Left ventricle myocardium superior (tissue), 1 donor: Measurements from ENCODE around the gene RAB44. TPM values are rescaled to one million over a fixed set of nuclear protein-coding genes. Genes with fewer than 3 reads are reported as not detected.
A peak's percentile ranks its signal among the peaks of the same experiment; 100 is the strongest.

ENCODE experiments used
- ATAC-seq: fragments of 200-7000 bp; cut with Tn5 transposase; one replicate; pipeline ENCODE4 v1.9.1; 2020; ENCODE audit warnings: mild to moderate bottlenecking, moderate library complexity
- DNase-seq: peaks from one replicate; pipeline ENCODE4 v3.0.0-alpha.2; 2020
- intact Hi-C: fragments of 100-400 bp; cut with micrococcal nuclease; formaldehyde crosslinking; loops from one replicate; pipeline ENCODE4 v1.11.0; 2022
- total RNA-seq: library from RNA; stranded (reverse); fragmentation: NEBNext Ultra II Directional; extraction: Animal tissue kit (Norgen Biotek cat#: 25700); gene quantifications from one replicate; pipeline ENCODE4 v1.2.1, GENCODE V29; 2021
- donor health status: DM: no; HTN: yes; CAD: no; lungs with severe emphysema.

Gene RAB44
- total RNA-seq, 1 donor from 2014 or later = 0.07 TPM

DNA sequence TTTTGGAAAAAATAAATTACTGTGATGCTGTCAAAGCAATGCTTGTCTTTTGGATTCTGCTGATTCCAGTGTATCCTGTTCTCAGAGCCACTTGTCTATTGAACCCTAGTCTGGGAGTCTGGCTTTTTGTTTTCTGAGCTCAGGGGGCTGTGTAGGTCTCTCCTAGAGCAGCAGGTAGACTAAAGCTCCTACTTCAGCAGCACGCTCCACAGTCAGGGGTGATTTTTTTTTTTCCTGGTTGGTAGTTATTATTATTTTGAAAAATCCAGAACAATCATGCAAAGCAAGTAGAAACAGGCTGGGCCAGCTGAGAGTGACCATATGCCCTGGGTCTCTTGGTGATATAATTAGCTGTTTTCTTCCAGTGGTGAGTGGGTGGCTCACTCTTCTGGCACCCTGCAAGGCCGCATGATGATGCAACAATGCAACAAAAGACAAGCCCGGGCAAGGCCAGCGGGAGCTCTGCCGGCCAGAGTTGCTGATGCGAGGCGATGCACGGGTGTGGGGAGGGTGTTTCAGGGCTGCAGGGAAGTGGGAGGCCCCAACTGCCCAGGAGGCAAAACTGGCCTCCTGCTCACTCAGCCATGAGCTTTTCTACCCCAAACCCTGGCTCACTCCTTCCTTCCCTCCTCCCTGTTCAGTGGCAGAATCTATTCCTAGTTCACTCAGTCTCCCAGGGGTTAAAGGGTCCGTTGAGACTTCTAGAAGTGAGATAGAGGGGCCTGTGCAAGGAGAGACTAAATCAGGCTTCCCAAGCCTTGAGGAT, 30.6 kb upstream of the RAB44 start:
- ATAC-seq (peak; percentile 93), DNase-seq (peak; percentile 84)
- intact Hi-C loops = no loop called here

DNA sequence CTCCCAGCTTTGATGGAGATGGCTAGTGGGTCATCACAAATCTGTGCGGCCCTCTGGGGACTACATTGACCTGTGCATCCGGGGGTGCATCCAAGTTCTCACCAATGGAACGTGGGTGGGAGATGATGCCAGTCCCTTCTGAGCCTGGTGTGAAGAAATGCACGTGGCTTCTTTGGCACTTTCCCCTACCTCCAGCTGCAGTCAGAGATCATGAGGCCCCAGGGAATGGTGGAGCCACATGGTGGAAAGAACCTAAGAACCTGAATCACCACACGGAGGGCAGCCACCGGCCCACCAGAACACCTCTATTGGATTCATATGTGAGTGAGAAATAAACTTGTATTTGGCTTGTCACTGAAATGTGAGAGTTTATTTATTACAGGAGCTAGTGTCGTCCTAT, 29.0 kb upstream of the RAB44 start:
- intact Hi-C loops = no loop called here
- ATAC-seq = no peak
- no peak for DNase-seq

DNA sequence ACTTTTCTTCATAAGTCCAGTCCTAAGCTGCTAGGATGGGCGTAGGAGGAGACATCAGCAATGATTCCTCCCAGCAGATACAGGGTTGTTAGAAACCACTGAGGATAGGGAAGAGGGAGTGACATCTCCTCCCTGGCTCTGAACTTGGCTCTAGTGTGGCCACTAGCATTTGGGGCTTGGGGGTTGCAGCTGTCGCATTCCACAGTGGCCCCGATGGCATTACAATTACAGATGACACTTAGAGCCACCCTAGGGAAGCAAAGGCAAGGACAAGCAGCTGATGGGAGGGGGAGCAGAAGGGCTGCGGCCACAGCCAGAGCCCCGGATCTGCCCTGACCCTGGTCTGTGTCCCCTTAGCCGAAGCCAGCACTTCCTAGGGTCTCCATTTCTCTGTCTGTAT, 28.6 kb upstream of the RAB44 start:
- DNase-seq (no peak), ATAC-seq (no peak)
- intact Hi-C loops = no loop called here

DNA sequence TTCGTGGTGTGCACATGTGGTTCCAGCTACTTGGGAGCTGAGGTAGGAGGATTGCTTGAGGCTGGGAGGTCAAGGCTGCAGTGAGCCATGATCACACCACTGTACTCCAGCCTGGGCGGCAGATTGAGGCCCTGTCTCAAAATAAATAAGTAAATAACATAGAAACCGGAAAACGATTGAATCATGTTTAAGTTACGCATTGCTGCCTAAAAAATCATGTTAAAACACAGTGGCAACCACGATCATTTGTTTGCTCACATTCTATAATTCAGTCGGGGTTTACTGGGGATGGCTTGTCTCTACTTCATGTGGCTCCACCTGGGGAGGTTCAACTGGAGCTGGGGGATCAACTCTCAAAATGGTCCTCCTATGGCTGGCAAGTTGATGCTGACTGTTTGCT, 27.4 kb upstream of the RAB44 start:
- intact Hi-C loops = no loop called here
- DNase-seq = no peak
- no peak for ATAC-seq

DNA sequence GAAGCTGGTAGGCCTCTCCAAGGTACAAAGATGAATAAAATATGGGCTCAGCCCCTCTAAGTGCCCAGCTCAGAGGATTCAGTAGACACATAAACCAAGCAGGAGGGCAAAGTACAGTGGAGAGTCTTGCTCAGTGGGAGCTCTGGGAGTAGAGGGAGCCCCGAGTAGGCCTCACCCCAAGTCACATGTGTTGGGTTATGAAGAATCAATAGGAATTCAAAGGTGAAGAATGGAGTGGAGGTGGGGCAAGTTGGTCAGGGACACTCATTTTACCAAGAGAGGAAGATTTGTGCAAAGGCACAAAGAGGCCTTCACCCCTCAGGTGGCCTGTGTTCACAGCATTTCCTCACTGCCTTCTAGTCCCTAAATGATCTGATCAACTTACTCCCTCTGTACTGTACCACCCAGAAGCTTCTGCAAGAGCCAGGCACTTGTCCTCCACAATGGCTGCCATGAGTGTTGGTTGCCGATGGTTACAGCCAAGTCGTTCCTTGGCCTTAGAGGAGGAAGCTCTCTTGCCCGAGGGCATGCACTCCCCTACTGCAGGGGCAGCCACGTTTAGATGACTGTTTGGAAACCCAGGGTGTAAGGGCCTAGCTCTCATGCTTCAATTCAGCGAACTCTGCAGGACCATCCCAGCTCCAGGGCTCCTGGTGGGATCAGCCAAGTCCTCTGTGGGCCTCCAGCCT, 25.8 kb upstream of the RAB44 start:
- ATAC-seq = no peak
- intact Hi-C loops = no loop called here
- no peak for DNase-seq

DNA sequence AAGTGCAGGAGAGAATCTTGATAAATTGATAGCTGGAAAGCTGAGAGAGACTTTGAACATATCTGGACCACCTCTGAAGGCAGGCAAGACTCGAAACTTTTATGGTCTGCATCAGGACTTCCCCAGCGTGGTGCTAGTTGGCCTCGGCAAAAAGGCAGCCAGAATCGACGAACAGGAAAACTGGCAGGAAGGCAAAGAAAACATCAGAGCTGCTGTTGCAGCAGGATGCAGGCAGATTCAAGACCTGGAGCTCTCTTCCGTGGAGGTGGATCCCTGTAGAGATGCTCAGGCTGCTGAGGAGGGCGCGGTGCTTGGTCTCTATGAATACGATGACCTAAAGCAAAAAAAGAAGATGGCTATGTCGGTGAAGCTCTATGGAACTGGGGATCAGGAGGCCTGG, 23.7 kb upstream of the RAB44 start:
- intact Hi-C loops = no loop called here
- no peak for ATAC-seq
- DNase-seq = no peak

DNA sequence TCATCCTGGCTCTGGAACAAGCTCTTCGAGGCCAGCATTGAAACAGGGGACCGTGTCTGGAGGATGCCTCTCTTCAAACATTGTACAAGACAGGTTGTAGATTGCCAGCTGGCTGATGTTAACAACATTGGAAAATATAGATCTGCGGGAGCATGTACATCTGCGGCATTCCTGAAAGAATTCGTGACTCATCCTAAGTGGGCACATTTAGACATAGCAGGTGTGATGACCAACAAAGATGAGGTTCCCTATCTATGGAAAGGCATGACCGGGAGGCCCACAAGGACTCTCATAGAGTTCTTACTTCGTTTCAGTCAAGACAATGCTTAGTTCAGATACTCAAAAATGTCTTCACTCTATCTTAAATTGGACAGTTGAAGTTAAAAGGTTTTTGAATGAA, 22.7 kb upstream of the RAB44 start:
- ATAC-seq = no peak
- DNase-seq = no peak
- intact Hi-C loops = no loop called here

DNA sequence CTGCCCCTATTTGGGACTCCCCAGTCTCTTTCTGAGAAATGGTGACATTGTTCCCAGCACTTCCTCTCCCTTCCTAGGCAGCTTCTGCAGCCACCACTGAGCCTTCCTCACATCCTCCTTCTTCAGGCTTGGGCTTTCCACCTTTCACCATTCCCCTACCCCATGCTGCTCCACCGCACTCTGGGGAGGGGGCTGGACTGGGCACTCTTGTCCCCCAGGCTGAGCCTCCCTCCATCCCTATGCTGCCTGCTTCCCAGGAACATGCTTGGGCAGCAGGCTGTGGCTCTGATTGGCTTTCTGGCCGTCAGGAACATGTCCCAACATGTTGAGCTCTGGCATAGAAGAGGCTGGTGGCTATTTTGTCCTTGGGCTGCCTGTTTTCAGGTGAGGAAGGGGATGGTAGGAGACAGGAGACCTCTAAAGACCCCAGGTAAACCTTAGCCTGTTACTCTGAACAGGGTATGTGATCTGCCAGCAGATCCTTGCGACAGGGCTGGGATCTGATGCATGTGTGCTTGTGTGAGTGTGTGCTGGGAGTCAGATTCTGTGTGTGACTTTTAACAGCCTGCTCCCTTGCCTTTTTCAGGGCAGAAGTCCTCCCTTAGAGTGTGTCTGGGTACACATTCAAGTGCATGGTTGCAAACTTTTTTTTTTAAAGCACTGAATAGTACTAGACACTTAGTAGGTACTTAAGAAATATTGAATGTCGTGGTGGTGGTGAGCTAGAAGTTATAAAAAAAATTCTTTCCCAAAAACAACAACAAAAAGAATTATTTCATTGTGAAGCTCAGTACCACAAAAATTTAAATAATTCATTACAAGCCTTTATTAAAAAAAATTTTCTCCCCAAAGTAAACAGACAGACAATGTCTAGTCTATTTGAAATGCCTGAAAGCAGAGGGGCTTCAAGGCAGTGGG, 21.2 kb upstream of the RAB44 start:
- ATAC-seq = no peak
- intact Hi-C loops = no loop called here
- no peak for DNase-seq

DNA sequence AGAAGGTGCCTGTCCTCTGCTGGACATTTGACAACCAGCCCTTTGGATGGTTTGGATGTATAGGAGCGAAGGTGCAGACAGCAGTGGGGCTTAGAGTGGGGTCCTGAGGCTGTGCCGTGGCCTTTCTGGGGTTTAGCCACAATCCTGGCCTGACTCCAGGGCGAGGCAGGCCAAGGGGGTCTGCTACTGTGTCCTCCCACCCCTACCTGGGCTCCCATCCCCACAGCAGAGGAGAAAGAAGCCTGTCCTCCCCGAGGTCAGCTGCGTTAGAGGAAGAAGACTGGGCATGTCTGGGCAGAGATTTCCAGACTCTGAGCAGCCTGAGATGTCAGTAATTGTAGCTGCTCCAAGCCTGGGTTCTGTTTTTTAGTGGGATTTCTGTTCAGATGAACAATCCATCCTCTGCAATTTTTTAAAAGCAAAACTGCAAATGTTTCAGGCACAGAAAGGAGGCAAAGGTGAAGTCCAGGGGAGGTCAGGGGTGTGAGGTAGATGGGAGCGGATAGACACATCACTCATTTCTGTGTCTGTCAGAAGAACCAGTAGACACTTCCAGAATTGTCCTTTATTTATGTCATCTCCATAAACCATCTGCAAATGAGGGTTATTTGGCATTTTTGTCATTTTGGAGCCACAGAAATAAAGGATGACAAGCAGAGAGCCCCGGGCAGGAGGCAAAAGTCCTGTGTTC, 20.4 kb upstream of the RAB44 start:
- intact Hi-C loops = no loop called here
- ATAC-seq (no peak), DNase-seq (no peak)

DNA sequence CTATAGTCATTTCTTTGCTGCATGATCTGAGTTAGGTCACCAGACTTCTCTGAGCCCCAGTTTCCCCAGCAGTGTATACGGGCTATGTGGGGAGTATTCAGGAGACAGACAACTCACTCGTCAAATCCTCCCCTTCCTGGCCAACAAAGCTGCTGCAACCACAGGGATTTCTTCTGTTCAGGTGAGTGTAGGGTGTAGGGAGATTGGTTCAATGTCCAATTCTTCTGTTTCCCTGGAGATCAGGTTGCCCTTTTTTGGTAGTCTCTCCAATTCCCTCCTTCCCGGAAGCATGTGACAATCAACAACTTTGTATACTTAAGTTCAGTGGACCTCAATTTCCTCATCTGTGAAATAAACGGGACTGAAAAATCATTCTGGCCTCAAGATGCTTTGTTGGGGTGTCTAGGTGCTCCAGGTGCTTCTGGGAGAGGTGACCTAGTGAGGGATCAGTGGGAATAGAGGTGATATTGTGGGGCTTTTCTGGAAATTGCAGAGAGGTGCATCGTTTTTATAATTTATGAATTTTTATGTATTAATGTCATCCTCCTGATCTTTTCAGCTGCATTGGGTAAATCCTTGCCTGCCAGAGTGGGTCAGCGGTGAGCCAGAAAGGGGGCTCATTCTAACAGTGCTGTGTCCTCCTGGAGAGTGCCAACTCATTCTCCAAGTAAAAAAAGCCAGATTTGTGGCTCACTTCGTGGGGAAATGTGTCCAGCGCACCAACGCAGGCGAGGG, 19.7 kb upstream of the RAB44 start:
- intact Hi-C loops = no loop called here
- ATAC-seq = no peak
- no peak for DNase-seq

DNA sequence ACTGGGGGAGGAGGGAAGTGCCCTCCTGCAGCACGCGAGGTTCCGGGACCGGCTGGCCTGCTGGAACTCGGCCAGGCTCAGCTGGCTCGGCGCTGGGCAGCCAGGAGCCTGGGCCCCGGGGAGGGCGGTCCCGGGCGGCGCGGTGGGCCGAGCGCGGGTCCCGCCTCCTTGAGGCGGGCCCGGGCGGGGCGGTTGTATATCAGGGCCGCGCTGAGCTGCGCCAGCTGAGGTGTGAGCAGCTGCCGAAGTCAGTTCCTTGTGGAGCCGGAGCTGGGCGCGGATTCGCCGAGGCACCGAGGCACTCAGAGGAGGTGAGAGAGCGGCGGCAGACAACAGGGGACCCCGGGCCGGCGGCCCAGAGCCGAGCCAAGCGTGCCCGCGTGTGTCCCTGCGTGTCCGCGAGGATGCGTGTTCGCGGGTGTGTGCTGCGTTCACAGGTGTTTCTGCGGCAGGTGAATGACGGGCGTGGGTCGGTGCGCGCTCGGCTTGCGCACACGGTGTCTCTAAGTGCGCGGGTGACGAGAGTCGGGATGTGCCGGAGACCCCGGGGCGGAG, 19.1 kb upstream of the RAB44 start, which contains the start of gene CDKN1A:
TSS of gene CDKN1A (plus strand) at position 227 of the 555 bp plus-strand sequence. CDS start 5,388 bp downstream, outside the sequence.
- DNase-seq (peak; percentile 96), ATAC-seq (peak; percentile 84)
- intact Hi-C loops = no loop called here

DNA sequence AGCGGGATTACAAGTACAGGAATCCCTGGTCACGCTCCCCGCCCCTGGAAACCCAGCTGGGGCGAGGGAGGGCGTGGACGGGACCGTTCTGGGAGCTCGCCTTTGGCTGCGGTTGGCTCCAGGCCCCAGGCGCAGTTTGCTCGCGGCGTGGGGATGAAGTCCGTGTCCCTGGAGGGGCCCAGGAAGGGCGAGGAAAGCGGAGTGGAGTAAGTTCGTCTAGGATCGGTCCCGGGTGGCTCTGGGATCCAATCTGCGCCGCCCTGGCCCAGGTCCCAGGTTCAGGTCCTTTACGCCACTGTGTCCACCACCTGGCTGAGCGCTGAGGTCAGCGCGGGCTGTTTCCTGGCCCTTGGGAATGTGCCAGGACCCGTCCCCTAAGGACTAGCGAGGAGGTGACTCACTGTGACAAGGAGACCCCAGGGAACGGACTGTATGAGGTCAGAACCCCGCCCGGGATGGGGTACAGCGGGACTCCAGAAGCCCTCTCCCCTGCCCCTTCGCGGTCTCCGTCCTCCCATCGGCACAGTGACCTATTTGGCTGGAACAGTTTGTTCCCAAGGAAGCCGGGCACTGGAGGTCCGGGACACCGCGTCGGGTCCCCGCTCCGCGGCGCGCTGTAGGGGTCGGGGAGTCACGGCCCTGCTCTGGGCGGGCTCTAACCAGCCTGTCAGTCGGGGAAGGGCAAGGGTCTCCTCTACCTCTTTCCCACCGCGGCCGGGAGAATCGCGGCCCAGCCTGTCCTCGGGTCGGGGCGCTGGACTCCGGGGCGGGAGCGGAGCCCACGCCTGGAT, 18.4 kb upstream of the RAB44 start:
- ATAC-seq (peak; percentile 60), DNase-seq (peak; percentile 84)
- intact Hi-C loops = no loop called here

DNA sequence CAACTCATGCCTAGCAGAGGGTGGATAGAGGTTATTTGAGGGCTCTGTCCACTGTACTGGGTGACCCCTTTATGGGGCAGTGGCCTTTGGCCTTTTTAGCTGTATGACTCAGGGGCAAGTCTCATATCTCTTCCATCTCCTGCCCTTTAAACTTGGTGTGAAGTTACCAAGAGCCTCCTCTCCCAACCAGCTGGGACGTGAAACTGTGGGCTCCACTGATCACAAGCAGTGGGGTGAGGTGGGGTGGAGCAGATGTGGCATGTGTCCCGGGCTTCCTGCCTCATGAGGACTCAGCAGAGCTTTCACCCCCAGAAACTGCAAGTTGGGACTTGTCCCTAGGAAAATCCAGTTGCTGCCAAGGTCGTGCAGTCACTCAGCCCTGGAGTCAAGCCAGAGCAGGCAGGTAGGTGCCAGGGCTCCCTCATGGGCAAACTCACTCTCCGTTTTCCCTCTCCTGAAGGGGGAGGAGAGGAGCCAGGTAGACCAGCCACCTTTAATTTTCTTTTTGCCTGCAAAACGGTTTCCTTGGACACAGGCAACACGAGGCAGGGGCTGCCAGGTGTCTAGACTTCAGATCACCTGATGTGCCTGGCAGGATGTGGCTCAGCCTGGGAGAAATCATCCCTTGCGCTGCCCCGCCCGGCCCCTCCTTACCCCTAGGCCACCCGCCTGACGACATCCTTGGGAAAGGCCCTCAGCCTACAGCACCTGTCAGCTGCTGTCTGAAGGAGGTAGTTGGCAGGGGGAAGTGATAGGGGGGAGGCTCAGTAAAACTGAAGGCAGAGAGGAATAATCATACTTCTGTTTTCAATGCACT, 15.1 kb upstream of the RAB44 start:
- intact Hi-C loops = no loop called here
- DNase-seq (peak; percentile 74), ATAC-seq (no peak)

DNA sequence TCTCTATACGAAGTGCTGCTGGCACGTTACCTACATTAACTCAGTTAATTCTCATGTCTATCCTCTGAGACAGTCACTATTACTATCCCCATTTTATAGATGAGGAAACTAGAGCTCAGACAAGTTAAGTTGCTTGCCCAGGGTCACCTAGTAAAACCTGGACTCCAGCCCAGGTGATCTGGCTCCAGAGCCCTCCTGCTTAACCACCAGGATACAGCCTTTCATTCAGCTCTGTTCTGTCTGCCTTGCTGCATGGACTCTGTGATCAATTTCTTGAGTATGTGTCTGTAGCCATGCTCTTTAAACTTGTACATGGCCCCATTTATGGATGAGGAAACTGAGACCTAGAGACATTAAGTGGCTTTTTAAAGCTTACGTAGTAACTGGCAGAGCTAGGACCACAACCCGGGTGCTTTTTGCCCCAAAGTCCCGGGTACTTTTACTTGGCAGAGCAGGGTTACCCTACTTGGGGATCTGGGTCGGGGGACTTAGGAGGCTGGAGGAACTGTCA, 14.4 kb upstream of the RAB44 start:
- intact Hi-C loops = no loop called here
- ATAC-seq (no peak), DNase-seq (no peak)

DNA sequence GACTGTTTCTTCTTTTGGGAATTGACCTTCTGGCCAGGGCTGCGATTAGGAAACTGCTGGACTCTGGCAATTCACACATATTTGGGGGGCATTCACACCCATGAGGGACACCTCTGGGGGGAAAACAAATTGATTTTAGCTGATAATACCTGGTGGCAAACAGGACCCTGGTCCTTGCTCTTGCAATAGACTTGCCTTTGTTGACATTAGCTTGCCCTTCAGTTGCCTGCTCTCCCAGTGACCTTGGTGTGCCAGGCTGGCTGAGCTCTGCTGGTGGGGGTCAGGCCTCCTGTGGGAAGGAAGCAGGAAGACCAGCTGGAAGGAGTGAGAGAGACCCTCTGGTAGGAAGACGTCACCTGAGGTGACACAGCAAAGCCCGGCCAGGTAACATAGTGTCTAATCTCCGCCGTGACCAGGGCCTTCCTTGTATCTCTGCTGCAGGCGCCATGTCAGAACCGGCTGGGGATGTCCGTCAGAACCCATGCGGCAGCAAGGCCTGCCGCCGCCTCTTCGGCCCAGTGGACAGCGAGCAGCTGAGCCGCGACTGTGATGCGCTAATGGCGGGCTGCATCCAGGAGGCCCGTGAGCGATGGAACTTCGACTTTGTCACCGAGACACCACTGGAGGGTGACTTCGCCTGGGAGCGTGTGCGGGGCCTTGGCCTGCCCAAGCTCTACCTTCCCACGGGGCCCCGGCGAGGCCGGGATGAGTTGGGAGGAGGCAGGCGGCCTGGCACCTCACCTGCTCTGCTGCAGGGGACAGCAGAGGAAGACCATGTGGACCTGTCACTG, 13.8 kb upstream of the RAB44 start:
- intact Hi-C loops = no loop called here
- DNase-seq = no peak
- no peak for ATAC-seq

DNA sequence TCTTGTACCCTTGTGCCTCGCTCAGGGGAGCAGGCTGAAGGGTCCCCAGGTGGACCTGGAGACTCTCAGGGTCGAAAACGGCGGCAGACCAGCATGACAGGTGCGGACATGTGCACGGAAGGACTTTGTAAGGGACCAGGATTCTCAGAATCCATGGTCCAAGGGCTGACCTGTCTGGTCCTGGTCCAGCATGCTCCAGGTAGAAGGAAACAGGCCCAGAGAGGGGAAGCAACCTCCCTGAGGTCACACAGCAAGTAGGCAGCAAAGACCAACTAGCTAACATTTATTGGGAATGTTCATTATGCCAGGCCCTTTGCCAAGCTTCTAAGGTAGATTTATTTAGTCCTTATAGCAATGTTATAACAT, 13.2 kb upstream of the RAB44 start:
- DNase-seq (no peak), ATAC-seq (no peak)
- intact Hi-C loops = no loop called here
